ENCODE data around the gene PPTC7. TPM values are rescaled to one million over a fixed set of nuclear protein-coding genes. Genes with fewer than 3 reads are reported as not detected.

The PPTC7 gene
- total RNA-seq, 1 donor from 2014 or later: 13.7 TPM

- no peak for TF ChIP-seq CTCF (IDR thresholded peaks at IDR 0.05; ENCODE audit: unreplicated experiment)
- H3K27ac Mint-ChIP-seq (ENCODE audit: unreplicated experiment): no peak overlapping the region
- no peaks in the 10 kb centered on the region for H3K9me3 Mint-ChIP-seq (ENCODE audit: unreplicated experiment)
- H3K36me3 Mint-ChIP-seq (ENCODE audit: low read depth, unreplicated experiment): no peaks in the 10 kb centered on the region
- no peaks in the 10 kb centered on the region for H3K27me3 Mint-ChIP-seq (ENCODE audit: unreplicated experiment)
- no peak overlapping the region for H3K4me3 Mint-ChIP-seq (ENCODE audit: unreplicated experiment)
- DNase-seq (ENCODE audit: low spot score): no peak
- H3K4me1 Mint-ChIP-seq (ENCODE audit: unreplicated experiment): no peaks in the 10 kb centered on the region
These were observed 33.5 kb upstream of the PPTC7 start for GRCh38 chr12:110616471-110617115.

DNA sequence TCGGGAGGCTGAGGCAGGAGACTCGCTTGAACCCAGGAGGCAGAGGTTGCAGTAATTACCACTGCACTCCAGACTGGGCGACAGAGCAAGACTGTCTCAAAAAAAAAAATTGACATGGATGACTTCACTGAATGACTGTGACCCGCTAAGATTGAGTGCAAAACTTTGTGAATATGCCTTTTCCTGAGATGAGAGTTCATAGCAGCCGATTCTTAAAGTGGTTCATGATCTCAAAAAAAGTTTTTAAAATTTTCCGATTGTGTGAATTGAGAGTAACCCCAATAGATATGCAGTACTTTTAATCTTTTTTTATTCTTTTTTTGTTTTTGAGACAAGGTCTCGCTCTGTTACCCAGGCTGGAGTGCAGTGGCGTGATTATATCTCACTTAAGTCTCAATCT is 32.1 kb upstream of the PPTC7 start:
- H3K27ac Mint-ChIP-seq (ENCODE audit: unreplicated experiment): no peak overlapping the region
- no peak for DNase-seq (ENCODE audit: low spot score)
- H3K4me1 Mint-ChIP-seq (ENCODE audit: unreplicated experiment): no peaks in the 10 kb centered on the region
- H3K36me3 Mint-ChIP-seq (ENCODE audit: low read depth, unreplicated experiment): no peaks in the 10 kb centered on the region
- H3K27me3 Mint-ChIP-seq (ENCODE audit: unreplicated experiment): peaks cover 1% of the 10 kb centered on the region
- H3K9me3 Mint-ChIP-seq (ENCODE audit: unreplicated experiment): no peaks in the 10 kb centered on the region
- H3K4me3 Mint-ChIP-seq (ENCODE audit: unreplicated experiment): no peak overlapping the region
- no peak for TF ChIP-seq CTCF (IDR thresholded peaks at IDR 0.05; ENCODE audit: unreplicated experiment)

GRCh38 chr12:110613771-110614684 is 30.9 kb upstream of the PPTC7 start, which contains the start of gene TCTN1:
TCTN1 (plus strand) TSS chr12:110614129; CDS start chr12:110614183, 54 bp downstream.
- Mint-ChIP-seq H3K27me3 (ENCODE audit: unreplicated experiment) (peaks cover 1% of the 10 kb centered on the region), H3K36me3 (ENCODE audit: low read depth, unreplicated experiment) (no peaks in the 10 kb centered on the region), H3K27ac (ENCODE audit: unreplicated experiment) (peak within 1 kb of the TSS; percentile 77), H3K9me3 (ENCODE audit: unreplicated experiment) (no peaks in the 10 kb centered on the region), H3K4me1 (ENCODE audit: unreplicated experiment) (no peaks in the 10 kb centered on the region), H3K4me3 (ENCODE audit: unreplicated experiment) (peak within 1 kb of the TSS; percentile 88)
- TF ChIP-seq CTCF (IDR thresholded peaks at IDR 0.05; ENCODE audit: unreplicated experiment): no peak
- peak; percentile 96 for DNase-seq (ENCODE audit: low spot score)

DNA sequence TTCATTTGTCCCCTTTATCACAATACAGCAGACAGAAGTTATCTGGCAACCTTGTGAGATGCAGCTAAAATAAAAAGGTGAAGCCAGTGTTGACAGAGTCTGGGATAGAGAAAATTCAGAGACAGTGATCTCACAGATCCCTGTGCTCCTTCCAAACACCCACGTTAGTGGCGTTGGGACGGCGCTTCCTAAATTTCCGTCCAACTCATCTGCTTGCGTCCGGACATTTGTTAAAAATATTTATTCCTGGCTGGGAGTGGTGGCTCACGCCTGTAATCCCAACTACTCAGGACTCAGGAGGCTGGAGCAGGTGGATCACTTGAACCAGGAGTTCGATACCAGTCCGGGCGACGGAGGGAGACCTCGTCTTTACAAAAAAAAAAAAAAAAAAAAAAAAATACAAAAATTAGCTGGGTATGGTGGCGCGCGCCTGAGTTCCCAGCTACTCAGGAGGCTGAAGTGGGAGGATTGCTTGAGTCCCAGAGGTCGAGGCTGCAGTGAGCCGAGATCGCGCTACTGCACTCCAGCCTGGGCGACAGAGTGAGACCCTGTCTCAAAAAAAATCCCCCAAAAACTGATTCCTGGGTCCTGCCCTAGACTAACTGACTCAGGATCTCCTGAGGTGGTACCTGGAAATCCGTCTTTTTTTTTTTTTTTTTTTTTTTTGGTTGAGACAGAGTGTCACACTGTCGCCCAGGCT is 30.1 kb upstream of the PPTC7 start:
- H3K4me1 Mint-ChIP-seq (ENCODE audit: unreplicated experiment): no peaks in the 10 kb centered on the region
- H3K36me3 Mint-ChIP-seq (ENCODE audit: low read depth, unreplicated experiment): no peaks in the 10 kb centered on the region
- TF ChIP-seq CTCF (IDR thresholded peaks at IDR 0.05; ENCODE audit: unreplicated experiment): no peak
- H3K9me3 Mint-ChIP-seq (ENCODE audit: unreplicated experiment): no peaks in the 10 kb centered on the region
- DNase-seq (ENCODE audit: low spot score): no peak
- H3K4me3 Mint-ChIP-seq (ENCODE audit: unreplicated experiment): peak overlapping the region; percentile 88
- H3K27me3 Mint-ChIP-seq (ENCODE audit: unreplicated experiment): peaks cover 1% of the 10 kb centered on the region
- no peak overlapping the region for H3K27ac Mint-ChIP-seq (ENCODE audit: unreplicated experiment)

All from endothelial cell (in vitro differentiated cells).